Adipose tissue (tissue), 3 donors: Measurements from ENCODE around the gene TIGAR. TPM values are rescaled to one million over a fixed set of nuclear protein-coding genes. Genes with fewer than 3 reads are reported as not detected.

Experiments
- H3K27ac ChIP-seq: one replicate; pipeline ENCODE4 v1.5.1; 2013; ENCODE audit warnings: low read depth, low read length
- WGBS, 3 donors: extraction: QIAGEN DNeasy Blood & Tissue Kit; methylation state at CpG; one replicate each; pipeline ENCODE4 v1.1.7; 2013; 5-methylcytosine and 5-hydroxymethylcytosine counted together
- polyA plus RNA-seq, 3 donors: library from polyadenylated mRNA; stranded (reverse); fragments of 200-250 nt; gene quantifications; one replicate each; pipeline ENCODE4 v1.2.3, GENCODE V29; 2013
- donor health status: healthy with polysubstance abuse.
- donor health status: Bipolar disorder and iron deficiency.
- donor health status: healthy.

Gene TIGAR, protein sequence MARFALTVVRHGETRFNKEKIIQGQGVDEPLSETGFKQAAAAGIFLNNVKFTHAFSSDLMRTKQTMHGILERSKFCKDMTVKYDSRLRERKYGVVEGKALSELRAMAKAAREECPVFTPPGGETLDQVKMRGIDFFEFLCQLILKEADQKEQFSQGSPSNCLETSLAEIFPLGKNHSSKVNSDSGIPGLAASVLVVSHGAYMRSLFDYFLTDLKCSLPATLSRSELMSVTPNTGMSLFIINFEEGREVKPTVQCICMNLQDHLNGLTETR
- 1 to 10 TPM in 2 of 3 donors, under 1 TPM in 1; 0.98 to 5.3 (median 3.5) TPM for polyA plus RNA-seq

GRCh38 chr12:4320853-4321701 lies at the start of gene TIGAR:
TSS of gene TIGAR (plus strand) at chr12:4321213. CDS start at chr12:4321272, 59 bp downstream.
- 0% methylated on average over 71 to 76 of the region's 76 CpGs for WGBS, 3 donors

DNA sequence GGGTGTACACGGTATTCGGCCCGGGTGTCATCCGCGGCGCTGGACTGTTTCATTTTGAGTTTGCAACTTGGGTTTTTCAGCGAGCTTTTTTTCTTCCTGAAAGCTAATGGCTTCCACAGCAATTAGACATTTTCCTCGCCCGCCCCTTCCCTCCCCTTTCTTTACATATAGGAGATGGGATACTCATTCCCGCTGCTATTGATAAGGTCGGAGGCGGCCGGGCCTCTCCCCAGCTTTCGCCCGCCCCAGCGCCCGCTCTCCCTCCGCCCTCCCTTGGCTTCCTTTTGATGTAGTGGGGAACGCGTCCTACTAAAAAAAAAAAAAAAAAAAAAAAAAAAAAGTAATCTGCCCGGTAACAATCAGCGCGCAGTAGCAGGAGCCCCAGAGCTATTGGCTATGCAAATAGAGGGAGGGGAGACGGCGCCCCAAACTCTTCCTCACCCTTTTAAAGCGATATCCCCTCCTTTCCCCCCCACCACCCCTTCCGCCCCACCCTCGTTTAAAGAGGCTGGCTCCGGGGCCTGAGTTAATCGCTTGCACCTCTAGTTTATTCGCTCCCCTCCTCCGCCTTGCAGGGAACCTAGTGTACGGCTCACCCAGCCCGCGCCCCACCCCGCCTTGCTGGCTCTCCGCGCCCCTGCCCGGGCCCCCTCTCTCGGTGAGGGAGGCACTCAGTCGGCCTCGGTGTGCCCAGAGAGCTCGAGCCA lies 49.1 kb upstream of the TIGAR start:
- no peak overlapping the region for H3K27ac ChIP-seq
- WGBS, 3 donors = 0 to 1% (median 0%) methylated on average over 39 to 43 of the region's 43 CpGs

More at GRCh38 chr12:4320853-4321701, at the start of gene TIGAR:
- no peak within 1 kb of the TSS for H3K27ac ChIP-seq

GRCh38 chr12:4272424-4273272 lies 48.4 kb upstream of the TIGAR start:
- WGBS, 3 donors = 1 to 3% (median 1%) methylated on average over 62 of the region's 62 CpGs
- H3K27ac ChIP-seq = no peak overlapping the region

DNA sequence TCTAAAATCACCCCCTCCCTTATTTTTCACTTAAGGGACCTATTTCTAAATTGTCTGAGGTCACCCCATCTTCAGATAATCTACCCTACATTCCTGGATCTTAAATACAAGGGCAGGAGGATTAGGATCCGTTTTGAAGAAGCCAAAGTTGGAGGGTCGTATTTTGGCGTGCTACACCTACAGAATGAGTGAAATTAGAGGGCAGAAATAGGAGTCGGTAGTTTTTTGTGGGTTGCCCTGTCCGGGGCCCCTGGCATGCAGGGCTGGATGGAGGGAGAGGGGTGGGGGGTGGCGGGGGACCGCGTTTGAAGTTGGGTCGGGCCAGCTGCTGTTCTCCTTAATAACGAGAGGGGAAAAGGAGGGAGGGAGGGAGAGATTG lies 47.8 kb upstream of the TIGAR start:
- WGBS, 3 donors = 0 to 2% (median 0%) methylated on average over 9 to 10 of the region's 10 CpGs
- H3K27ac ChIP-seq = no peak overlapping the region

DNA sequence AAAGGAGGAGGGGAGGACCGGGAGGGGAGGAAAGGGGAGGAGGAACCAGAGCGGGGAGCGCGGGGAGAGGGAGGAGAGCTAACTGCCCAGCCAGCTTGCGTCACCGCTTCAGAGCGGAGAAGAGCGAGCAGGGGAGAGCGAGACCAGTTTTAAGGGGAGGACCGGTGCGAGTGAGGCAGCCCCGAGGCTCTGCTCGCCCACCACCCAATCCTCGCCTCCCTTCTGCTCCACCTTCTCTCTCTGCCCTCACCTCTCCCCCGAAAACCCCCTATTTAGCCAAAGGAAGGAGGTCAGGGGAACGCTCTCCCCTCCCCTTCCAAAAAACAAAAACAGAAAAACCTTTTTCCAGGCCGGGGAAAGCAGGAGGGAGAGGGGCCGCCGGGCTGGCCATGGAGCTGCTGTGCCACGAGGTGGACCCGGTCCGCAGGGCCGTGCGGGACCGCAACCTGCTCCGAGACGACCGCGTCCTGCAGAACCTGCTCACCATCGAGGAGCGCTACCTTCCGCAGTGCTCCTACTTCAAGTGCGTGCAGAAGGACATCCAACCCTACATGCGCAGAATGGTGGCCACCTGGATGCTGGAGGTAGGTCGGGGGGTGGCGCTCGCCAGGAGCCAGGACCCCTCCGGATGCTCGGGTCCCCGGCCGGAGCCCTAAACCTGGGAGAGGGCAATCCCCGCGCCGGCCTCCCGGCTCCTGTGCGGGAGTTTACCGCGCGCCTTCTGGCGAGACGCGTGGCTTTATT lies 47.2 kb upstream of the TIGAR start, which contains the start of gene CCND2:
CCND2 (plus strand) TSS at position 111 of the 744 bp plus-strand sequence; CDS start at position 390, 279 bp downstream.
- 0% methylated on average over 45 to 52 of the region's 52 CpGs for WGBS, 3 donors

DNA sequence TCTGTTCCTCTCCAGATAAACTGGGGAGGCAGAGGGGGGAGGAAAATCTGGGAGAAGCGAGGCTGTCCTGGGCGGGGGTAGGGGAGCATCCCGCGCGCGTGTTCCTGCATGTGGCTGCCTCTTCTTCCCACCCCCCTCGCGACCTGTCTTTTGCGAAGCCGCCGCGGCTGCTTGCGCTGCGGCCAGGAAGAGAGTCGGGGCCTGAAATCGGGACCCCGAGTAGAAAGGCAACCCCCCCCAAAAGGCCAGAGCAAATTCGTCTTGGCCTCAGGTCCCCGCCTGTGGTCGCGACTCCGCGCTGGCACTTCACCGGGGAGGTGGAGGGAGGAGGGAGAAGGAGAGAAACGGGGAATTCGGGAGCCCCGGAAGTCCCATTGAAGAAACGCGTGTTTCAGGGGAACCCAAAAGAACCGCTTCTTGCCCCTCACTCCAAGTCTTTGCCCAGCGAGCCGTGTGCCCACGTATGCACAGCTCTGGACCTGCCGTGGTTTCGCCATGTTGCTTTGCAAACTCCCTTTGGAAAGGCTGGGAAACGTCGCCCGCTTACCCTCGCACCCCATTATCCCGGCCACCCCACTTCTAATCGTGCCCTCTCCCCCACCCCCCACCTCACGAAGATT lies 46.5 kb upstream of the TIGAR start:
- 0 to 1% (median 1%) methylated on average over 42 of the region's 42 CpGs for WGBS, 3 donors
- H3K27ac ChIP-seq = peak overlapping the region; percentile 74

More for the DNA sequence above, 47.2 kb upstream of the TIGAR start, which contains the start of gene CCND2:
- no peak within 1 kb of the TSS for H3K27ac ChIP-seq

DNA sequence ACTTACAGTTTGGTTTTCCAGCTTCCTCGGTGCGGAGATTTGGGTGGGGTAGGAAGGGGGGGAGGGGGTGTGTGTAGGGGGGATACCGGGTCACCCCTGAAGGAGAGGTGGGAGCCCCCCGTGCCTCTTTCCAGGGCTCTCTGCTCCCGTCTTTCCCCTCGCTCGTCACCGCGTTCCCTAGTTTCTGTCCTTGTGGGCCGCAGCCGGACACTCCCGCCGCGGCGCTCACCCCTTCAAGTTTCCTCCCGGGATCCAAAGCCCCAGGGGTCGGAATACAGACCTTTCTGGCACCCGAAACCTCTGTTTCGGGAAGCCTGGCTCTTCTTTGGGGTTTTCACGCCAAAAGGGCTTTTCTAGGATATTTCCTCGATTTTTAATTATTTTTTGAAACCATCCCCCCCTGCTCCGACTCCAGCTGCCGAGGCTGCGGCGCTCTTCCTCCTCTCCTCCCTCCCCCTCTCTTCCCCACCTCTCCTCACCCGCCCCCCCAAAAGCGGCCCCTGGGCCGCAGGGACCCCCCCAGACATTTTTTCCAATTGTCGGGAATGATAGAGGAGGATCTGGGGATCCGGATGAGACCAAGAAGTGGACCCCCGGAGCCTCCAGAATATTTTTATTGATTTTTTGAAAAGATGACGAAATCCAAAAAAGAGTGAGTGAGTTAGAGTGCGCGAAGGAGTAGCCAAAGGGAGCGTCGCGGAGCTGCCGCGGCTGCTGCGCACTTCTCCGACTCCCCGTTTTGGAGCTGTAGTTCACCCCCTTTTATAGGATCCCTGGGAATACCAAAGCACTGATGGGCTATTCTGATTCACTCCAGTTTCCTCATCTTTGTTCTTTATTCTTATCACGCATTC lies 45.8 kb upstream of the TIGAR start:
- H3K27ac ChIP-seq = peak overlapping the region; percentile 74
- 2 to 5% (median 4%) methylated on average over 38 to 43 of the region's 43 CpGs for WGBS, 3 donors

- 45 to 50% (median 46%) methylated on average over 14 of the region's 14 CpGs for WGBS, 3 donors
Measured at GRCh38 chr12:4275870-4276301, 45.1 kb upstream of the TIGAR start.

DNA sequence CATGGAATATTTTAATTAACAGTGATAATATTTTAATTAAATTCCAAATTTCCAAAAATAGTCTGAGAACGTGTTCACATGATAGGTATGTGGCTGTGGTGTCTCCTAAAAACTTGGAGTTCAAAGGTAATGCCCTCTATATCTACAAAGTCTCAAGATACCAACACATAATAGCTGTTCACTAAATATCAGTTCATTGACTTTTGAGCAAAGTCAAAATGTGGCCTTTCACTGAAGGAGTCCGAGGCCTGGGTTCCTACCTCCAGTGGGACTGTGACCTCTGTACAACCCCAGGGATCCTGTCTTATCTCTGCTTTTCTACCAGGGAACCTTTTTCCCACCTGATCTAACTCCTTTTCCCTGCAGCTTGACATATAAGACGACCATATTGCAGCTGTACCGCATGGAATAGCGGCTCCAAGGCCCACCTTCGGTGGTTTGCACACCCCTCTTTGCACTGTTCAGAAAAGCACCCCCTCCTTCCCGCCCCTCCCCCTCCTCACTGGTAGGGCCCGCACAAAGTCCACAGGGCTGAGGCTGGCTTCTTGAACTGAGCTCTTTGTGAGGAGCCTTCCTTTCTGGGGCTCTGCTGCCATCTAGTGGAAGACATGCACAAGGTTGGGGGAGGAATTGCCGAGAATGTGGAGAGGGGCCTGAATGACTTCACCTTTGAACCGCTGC lies 44.3 kb upstream of the TIGAR start:
- WGBS, 3 donors = 3 to 10% (median 8%) methylated on average over 10 of the region's 10 CpGs

More at GRCh38 chr12:4275870-4276301, 45.1 kb upstream of the TIGAR start:
- H3K27ac ChIP-seq = no peak overlapping the region

GRCh38 chr12:4277205-4277543 lies 43.8 kb upstream of the TIGAR start:
- 25 to 28% (median 26%) methylated on average over 6 of the region's 6 CpGs for WGBS, 3 donors
- no peak overlapping the region for H3K27ac ChIP-seq

More for the DNA sequence above, 44.3 kb upstream of the TIGAR start:
- H3K27ac ChIP-seq = no peak overlapping the region

GRCh38 chr12:4277857-4278256 lies 43.2 kb upstream of the TIGAR start:
- no peak overlapping the region for H3K27ac ChIP-seq
- 76 to 87% (median 80%) methylated on average over 3 of the region's 3 CpGs for WGBS, 3 donors

- H3K27ac ChIP-seq = no peak overlapping the region
- 43 to 53% (median 44%) methylated on average over 15 of the region's 15 CpGs for WGBS, 3 donors
Measured at GRCh38 chr12:4278329-4279197, 42.5 kb upstream of the TIGAR start.

DNA sequence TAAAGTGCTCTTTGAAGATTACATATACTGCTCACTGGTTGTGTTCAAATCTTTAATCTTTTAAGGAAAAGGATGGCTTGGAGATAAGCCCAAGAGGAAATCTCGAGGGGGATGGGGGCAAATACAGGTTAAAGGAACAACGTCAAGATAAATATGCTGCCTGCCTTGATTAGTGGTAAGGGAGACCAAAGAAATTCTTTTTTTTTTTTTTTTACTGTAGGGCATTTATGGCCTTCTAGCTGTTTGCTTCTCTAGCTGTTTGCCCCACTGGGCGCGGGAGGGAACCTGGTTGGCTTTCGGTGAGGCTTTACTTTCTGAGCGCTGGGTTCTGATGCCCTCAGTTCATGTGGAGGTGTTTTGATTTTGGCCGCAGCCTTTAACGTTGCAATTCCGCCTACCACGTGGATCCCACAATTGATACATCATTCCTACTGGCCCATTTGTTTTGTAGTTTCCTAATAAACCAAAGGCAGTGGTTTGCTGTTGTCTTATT lies 41.8 kb upstream of the TIGAR start:
- no peak overlapping the region for H3K27ac ChIP-seq
- WGBS, 3 donors = 67 to 71% (median 69%) methylated on average over 10 of the region's 10 CpGs

GRCh38 chr12:4280351-4281163 lies 40.5 kb upstream of the TIGAR start:
- 39 to 53% (median 44%) methylated on average over 15 of the region's 15 CpGs for WGBS, 3 donors
- no peak overlapping the region for H3K27ac ChIP-seq
